CMK (cell line): ENCODE measurements around the gene SAV1.
"Not testable (repeated sequence)": the region's sequence is repeated elsewhere in the genome, so short reads cannot be mapped to it uniquely, and the experiment has no call there.

Experiments used
- DNase-seq: peaks from one replicate; pipeline ENCODE4 v3.0.0-alpha.2; 2010; ENCODE audit warnings: low read depth

The SAV1 gene

DNA sequence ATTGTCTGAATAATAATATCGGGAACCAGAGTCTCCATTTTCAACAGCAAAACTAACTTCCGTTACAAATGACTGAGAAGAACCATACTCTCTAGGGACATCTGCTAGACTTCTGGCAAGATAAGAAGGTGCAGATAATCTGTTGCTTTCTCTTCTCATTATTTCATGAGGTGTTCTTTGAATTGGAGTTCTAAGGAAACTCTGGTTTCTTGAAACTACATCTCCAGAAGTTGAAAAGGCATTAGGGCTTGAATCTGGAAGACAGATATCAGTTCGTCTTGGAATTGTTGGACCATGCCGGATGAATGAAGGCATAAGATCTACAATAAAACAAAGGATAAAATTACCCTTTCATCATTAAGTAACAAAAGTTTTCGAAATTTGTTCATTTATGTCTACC lies 2.8 kb downstream of the SAV1 start:
- not testable (repeated sequence) for DNase-seq

DNA sequence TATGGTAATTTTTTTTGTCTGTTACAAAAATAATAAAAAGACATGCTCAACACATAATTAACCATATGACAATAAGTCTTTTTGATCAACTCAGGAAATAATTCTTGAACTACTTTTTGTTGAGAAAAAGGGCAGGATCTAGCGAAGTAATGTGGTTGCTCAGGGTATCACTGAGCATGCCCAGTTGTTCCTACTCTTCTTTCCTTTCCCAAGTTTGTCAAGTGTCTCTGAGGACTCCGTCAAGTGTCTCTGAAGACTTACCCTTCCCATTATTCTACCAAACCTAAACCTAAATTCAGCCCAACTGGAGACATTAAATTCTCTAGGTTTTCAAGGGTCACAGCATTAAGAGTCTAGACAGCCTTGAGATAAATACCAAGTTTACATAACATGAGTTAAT lies 3.5 kb downstream of the SAV1 start:
- DNase-seq = not testable (repeated sequence)

DNA sequence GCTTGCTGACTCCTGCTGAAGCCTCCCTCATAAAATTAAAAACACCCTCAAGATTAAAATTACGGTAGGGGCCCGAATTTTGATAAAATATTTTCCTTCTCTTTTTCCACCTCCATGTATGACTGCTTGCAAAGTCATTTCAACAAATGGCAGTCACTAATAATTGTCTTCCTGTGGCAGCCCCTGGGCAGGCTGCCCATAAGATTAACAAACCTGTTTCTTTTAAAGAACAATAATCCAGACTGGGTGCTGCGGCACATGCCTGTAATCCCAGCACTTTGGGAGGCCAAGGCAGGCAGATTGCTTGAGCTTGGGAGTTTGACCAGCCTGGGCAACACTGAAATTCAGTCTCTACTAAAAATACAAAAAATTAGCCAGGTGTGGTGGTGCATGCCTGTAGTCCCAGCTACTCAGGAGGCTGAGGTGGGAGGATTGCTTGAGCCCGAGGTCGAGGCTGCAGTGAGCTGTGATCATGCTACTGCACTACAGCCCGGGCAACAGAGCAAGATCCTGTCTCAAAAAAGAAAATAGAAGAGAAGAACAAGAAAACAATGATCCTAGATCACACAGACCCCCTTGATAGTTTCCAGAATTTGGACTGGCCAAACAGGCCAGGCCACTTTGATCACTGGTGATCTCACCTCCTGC lies 8.7 kb downstream of the SAV1 start:
- no peak for DNase-seq

DNA sequence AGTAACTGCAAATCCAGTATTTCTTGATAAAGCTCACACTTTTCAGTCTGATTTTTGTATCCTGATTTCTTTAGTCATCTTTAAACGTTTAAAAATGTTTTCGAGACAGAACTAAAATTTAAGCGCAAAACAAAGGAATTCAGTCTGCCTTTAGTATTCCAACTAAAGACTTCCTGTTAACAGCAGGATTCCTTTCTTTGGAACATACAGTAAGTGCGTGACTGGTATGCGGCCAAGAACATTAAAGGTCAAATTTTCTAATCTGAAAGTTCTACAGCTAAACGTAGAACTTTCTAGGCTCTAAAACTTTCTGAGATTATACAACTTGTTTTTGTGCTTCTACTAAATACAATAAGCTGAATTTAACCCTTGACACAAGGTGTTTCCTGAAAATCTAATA lies 9.9 kb downstream of the SAV1 start:
- DNase-seq = no peak

DNA sequence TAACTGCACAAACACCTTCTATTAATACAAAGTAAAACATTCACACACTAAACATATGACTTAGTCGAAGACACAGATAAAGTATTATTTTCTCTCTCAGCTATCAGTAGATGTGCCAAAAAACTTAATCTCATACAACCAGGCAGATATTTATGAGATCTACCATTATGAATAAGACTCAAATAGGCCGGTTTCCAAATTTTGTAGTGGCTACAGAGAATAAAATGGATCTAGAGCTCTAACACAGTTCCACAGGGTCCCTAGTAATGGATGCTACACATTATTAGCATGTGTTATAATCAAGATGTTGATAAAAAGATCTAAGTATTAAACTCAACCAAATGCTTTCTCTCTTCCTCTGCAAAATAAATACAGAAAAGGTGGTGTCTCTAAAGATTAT lies 10.4 kb downstream of the SAV1 start:
- no peak for DNase-seq

DNA sequence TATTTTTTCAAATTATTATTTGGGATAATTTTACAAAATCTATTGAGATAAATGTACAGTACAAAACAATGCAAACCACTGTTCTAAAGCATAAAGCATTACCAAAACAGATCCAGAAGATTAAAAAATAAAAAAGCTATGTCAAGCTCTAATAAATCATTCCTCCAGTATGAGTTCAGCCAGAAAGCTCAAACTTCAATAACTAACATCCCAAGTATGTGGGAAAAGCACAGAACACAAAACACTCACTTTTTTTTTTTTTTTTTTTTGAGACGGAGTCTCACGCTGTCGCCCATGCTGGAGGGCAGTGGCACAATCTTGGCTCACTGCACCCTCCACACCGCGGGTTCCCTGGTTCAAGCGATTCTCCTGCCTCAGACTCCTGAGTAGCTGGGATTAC lies 11.3 kb downstream of the SAV1 start:
- DNase-seq = no peak

DNA sequence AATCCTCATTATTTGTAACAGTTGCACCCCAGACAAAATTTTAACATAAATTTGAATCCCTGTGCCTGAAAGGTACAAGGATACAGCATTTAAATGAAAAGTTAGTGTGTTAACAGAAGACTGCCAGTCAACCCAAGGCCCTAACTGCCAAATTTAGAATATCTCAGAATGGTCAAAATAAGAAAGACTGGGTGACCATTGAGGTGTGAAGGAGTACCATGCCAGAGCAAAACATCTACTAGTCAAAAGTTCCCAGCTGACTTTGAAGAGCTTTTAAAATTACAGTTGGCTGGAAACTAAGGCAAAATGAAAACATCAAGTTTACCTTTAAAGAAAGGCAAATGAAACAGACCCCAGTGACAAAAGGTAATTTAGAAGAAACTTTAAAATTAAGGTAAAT lies 18.4 kb downstream of the SAV1 start:
- no peak for DNase-seq

DNA sequence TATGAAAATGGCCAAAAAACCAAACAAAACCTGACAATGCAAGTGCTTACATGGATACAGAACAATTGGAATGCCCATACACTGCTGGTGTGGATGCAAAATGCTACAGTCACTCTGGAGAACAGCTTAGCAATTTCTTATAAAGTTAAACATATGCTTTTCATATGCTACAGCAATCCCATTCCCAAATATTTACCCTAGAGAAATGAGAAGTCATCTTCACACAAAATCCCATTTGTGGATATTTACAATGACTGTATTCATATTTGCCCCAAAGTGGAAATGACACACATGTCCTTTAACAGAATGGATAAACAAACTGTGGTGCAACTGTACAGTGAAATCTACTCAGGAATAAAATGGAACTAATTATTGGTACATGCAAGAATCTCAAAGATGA lies 20.4 kb downstream of the SAV1 start:
- no peak for DNase-seq

DNA sequence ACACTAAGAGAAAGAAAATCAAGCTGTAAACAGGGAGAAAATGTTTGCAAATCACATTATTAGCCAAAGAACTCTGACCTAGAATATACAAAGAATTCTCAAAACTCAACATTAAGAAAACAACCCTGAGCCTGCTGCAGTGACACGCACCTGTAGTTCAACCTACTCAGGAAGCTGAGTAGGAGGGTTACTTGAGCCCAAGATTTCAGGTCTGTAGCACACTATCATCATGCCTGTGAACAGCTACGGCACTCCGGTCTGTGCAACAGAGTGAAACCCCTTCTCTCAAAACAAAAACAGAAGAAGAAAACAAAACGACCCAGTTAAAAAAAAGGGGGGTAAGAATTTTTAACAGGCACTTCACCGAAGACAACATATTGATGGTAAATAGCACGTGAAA lies 20.8 kb downstream of the SAV1 start:
- DNase-seq = no peak

DNA sequence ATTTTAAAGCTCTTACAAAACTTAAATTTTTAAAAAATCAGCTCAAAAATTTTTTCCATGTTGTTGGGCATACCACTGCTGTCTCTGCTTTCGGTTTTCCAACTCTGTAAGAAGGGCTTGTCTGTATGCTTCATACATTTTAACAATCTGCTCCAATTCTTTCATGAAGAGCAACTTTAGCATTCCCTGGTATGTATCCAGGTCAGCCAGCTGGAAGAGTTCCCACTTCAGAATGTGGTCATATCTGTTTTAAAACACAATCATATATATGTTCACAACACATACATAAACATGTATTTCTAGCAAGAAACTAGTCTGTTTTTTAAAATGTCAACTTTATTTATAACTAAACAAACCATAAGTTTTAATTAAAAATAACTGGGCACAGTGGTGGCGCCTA lies 33.0 kb downstream of the SAV1 start:
- no peak for DNase-seq

DNA sequence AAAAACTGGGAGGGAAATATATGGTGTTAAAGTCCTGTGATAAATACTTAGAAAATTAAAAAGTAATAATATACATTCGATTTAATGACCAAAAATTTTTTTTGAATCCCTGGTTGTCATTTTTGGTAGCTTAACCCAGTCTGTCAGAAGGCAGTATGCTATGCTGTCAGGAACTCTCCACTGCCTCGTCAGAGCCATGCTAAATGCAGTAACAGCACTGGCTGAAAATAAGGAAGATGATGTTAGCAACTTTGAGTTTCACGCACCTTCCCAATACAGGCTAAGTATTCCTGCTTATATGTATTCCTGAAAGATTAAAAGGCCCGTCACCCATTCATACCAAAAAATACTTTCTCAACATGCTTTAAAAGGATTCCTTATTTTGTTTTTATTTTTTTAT lies 34.2 kb downstream of the SAV1 start:
- no peak for DNase-seq

DNA sequence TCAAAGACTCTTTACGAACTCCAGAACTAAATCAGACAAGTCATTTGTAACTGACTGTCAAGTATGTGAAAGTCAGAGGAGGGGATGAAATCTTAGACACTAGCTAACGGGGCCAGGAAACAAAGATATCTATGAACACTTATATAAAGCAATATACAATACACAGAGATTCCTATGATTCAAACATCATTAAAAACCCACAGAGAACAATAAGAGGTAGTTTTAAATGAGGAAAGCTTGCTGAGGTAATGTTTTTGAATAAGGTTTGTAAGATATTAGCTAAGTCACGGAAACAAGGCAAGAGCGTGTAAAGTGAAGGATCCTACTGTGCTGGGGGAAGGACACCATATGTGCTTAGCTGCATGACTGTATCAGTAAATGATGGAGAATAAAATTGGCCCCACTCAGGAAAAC lies 36.7 kb downstream of the SAV1 start:
- DNase-seq = no peak

DNA sequence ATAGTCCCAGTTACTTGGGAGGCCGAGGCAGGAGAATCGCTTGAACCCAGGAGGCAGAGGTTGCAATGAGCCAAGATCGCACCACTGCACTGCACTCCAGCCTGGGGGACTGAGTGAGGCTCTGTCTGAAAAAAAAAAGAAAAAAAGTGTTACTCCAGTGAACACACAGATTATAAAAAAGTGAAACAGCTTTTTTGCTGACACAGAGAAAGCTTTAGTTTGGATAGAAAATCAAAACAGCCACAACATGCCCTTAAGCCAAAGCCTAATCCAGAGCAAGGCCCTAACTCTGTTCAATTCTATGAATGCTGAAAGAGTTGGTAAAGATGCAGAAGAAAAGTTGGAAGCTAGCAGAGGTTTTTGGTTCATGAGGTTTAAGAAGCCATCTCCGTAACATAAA lies 43.2 kb downstream of the SAV1 start:
- not testable (repeated sequence) for DNase-seq

DNA sequence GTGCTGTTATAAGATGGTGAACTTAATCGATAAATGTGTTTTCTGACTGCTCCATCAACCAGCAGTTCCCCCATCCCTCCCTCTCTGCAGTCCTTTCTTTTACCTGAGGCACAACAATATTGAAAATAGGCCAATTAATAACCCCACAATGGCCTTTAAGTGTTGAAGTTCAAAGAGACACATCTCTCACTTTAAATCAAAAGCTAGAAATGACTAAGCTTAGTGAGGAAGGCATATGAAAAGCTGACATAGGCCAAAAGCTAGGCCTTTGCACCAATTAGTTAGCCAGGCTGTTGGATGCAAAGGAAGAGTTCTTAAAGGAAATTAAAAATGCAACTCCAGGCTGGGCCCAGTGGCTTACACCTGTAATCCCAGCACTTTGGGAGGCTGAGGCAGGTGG lies 43.7 kb downstream of the SAV1 start:
- DNase-seq = no peak

DNA sequence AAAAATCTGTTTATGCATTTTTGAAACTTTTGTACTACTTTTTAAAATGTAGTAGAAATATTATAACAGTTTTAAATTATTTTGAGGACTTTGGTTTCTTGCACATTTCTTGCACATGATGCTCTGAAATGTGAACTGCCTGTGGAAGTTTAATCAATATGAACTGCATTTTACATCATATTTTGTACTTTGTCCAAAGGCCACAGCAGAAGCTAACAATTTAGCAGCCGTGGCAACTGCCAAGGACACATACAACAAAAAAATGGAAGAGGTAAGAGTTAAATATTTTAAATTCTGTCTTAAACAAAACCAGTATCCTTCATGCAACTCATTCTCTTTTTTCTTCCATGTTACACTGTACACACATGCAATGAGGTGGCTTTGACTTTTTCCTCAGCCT lies 45.1 kb downstream of the SAV1 start:
- no peak for DNase-seq

DNA sequence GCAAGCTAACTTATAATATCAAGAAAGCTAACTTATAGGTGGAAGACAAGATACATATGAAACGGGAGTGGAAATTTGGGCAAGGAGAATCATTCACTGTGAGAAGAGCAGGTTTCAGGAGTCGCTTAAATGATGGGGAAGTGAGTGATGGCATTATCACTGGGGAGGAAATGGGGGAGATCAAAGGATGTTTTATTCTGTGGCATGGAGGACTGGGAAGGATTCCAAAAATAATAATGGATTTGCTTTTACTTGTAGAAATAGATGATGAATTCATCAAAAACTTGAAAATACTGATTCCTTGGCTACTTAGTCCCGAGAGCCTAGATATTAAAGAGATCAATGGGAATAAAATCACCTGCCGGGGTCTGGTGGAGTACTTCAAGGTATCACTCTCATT lies 47.8 kb downstream of the SAV1 start:
- DNase-seq = no peak

DNA sequence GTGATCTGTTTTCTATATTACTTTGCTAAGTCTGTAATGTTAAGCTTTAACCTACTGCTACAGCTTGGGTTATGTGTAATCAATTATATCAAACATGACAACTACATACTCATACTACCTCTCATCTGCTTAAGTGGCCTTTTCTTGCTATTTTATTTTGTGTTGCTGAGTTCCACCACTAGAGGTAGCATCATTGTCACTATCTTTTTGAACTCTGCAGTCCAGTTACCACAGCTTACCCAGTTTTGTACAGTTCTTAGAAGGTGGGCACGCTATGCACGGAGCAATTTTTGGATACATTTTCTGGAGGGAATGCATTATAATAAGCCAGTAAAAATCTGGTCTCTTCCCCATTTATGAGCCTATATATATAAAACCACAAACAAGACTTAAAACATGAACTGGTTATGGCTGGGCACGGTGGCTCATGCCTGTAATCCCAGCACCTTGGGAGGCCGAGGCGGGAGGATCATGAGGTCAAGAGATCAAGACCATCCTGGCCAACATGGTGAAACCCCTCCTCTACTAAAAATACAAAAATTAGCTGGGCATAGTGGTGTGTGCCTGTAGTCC lies 48.5 kb downstream of the SAV1 start:
- DNase-seq = no peak

DNA sequence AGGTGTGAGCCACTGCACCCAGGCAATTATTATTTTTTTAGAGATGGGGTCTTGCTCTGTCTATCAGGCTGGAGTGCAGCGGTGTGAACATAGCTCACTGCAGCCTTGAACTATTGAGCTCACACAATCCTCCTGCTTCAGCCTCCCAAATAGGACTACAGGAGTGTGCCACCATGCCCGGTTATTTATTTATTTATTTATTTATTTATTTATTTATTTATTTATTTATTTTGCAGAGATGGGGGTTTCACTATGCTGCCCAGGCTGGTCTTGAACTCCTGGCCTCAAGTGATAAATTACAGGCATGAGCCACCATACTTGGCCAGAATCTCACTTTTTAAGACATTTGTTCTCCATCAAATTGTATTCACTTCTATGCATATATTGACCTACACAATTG lies 51.8 kb downstream of the SAV1 start:
- no peak for DNase-seq

DNA sequence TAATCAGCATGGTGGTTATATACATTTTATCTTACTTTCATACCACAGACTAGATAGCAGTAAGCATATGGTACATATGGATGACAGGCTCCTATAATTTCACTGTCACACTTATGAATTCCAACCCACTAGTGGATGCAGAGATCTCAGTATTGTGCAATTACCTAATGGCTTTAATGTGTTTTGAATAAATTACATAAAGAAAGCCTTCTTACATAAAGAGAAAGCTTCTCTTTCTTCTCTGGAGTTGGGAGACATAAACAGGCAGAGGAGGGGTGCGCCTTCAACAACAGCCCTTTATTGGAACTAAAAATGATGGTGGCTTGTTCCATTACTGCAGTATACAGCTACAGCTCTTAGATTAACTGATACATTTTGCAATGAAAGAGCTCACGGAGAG lies 52.6 kb downstream of the SAV1 start:
- DNase-seq = no peak

DNA sequence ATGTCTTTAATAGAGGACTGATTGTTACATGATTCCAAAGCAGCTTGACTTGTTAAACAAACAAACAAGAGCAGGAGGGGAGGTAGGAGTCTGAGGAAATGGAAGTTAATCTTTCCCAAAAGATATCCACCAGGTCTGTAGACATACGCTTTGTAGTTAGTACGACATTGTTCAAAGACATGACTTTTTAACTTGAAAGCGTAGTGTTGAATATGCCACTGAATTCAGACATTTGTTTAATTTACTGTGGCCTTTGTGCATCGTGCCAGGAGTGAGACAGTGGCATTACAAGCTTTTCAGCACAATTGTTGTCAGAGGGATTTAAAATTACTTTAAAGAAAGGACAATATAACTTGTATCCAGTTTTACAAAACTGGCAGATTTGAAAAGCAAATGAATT lies 53.0 kb downstream of the SAV1 start:
- DNase-seq = no peak

DNA sequence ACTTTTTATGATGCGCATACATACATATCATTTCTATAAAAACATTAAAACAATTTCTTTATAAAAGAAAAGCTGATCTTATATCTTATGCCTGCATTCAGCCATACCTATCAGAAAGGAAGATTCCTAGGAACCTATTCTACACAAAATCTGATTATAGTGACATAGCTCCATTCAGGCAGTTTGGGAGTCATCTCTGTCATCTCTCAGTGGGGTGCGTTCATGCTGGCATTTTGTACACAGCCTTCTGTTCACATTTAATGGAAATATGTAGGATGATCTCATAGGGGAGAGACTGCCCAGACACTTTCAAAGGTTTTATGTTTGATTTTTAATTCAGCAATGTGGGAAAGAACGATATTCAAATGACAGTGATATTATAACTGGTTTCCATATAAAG lies 55.3 kb downstream of the SAV1 start:
- no peak for DNase-seq

DNA sequence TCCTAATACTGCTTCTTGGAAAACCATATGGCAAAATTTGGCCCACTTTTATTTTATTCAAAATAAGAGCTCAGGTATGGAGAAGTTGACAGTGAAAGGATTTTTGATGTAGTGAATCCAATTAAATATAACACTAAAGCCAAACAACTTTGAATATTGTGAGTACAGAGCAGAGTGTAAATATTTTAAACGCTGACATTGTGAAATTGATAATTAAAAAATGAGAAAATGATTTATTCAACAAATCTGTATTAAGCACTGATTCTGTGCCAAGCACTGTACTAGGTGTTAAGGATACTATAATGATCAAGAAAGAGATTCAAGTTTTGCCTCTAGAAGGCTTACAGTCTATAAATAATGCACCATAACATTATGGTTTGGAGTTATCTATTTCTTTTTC lies 57.6 kb downstream of the SAV1 start:
- no peak for DNase-seq

DNA sequence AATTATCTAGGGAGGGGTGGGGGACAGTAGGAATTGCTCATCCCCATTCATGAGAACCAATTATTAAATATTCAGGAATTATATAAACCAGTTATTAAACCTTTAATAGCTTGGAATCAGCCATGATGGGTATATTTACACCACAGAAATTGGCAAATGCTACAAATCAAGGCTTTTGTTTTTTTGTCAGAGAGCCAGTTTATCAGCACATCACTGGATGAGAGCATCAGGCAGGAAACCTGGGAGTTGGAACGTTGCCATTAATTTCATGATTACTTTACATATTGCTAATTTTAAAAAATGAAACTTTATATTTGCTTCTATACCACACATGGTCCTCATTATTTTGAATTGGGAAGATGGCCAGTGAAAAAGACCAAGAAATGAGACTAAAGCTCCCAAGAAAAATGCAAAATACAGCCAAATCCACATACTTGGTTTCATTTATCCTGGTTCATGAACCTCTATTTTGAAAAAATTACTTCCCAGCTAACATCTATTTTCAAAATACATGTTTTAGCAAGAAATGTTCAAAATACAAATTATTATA lies 59.7 kb downstream of the SAV1 start:
- no peak for DNase-seq

DNA sequence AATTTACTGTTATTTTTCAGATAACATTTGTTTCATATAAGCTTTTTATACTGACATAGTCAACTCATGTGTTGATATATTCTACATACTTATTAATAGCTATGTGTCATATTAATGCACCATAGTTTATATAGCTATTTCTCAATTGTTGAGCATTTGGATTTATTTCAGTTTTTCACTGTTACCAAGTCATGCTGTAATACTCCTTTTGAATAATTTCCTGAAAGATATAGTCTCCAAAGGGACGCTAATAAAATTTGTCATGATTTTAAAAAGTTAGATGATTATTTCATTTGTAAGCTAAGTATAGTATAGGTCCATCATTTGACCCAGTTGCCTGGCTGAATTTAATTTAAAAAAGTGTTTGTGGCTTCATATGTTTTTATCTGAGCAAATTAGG lies 60.3 kb downstream of the SAV1 start:
- DNase-seq = no peak
